Colonic mucosa (tissue), 4 donors: Measurements from ENCODE around the gene CHN2. TPM values are rescaled to one million over a fixed set of nuclear protein-coding genes. Genes with fewer than 3 reads are reported as not detected.
A peak's percentile ranks its signal among the peaks of the same experiment; 100 is the strongest.

Experiments
- DNase-seq: peaks from one replicate; pipeline ENCODE4 v3.0.0-alpha.2; 2020
- H3K27ac ChIP-seq: fragments of 200-600 bp; one replicate; pipeline ENCODE4 v1.8.0; 2021
- H3K27me3 ChIP-seq: fragments of 200-600 bp; one replicate; pipeline ENCODE4 v1.8.0; 2021
- H3K36me3 ChIP-seq: fragments of 200-600 bp; one replicate; pipeline ENCODE4 v1.8.0; 2021
- H3K4me1 ChIP-seq: fragments of 200-600 bp; one replicate; pipeline ENCODE4 v1.8.0; 2021; ENCODE audit warnings: mild to moderate bottlenecking
- H3K4me3 ChIP-seq: fragments of 200-600 bp; one replicate; pipeline ENCODE4 v1.8.0; 2021
- H3K9ac ChIP-seq, 2 donors: one replicate each; pipeline ENCODE4 v1.7.0; 2013; ENCODE audit warnings: control low read depth in 2 of 2, low read depth in 2 of 2, low read length in 2 of 2
- H3K9me3 ChIP-seq: fragments of 200-600 bp; one replicate; pipeline ENCODE4 v1.8.0; 2021
- intact Hi-C: fragments of 100-400 bp; cut with DNase I; formaldehyde crosslinking; loops from one replicate; pipeline ENCODE4 v1.14.1; 2022
- total RNA-seq, 2 donors: library from RNA; stranded (reverse); fragmentation: NEBNext Ultra II Directional in 1 of 2; extraction: Animal tissue kit (Norgen Biotek cat#: 25700) in 1 of 2; gene quantifications; one replicate each; pipeline ENCODE4 v1.2.1, GENCODE V29; 2021
- TF ChIP-seq, protein P1 (sequence below): fragments of 200-600 bp; IDR thresholded peaks from one replicate; pipeline ENCODE4 v1.8.0; 2022; ENCODE audit warnings: antibody characterized with exemption, mild to moderate bottlenecking
- donor health status: healthy.
- donor health status: DM: no; HTN: no; CAD: no.
- donor health status: DM: no; HTN: no; CAD: no.

Gene CHN2
- total RNA-seq, 2 donors from 2014 or later, result 12.8 to 19.8 TPM

- intact Hi-C loops, result loop anchor here (5.0 kb wide), 1 partner anchor 100 kb away; no protein-coding TSS in a partner anchor
- Histone ChIP-seq H3K4me1 (no peaks in the 10 kb centered on the region), H3K4me3 (no peak overlapping the region), H3K27me3 (no peaks in the 10 kb centered on the region), H3K27ac (no peak overlapping the region), H3K9me3 (no peaks in the 10 kb centered on the region), H3K9ac (no peak overlapping the region), H3K36me3 (no peaks in the 10 kb centered on the region)
- no peak for DNase-seq
- TF ChIP-seq, protein P1, sequence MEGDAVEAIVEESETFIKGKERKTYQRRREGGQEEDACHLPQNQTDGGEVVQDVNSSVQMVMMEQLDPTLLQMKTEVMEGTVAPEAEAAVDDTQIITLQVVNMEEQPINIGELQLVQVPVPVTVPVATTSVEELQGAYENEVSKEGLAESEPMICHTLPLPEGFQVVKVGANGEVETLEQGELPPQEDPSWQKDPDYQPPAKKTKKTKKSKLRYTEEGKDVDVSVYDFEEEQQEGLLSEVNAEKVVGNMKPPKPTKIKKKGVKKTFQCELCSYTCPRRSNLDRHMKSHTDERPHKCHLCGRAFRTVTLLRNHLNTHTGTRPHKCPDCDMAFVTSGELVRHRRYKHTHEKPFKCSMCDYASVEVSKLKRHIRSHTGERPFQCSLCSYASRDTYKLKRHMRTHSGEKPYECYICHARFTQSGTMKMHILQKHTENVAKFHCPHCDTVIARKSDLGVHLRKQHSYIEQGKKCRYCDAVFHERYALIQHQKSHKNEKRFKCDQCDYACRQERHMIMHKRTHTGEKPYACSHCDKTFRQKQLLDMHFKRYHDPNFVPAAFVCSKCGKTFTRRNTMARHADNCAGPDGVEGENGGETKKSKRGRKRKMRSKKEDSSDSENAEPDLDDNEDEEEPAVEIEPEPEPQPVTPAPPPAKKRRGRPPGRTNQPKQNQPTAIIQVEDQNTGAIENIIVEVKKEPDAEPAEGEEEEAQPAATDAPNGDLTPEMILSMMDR, result no peak
Observed at GRCh38 chr7:29242265-29242664, 47.7 kb downstream of the CHN2 start.

DNA sequence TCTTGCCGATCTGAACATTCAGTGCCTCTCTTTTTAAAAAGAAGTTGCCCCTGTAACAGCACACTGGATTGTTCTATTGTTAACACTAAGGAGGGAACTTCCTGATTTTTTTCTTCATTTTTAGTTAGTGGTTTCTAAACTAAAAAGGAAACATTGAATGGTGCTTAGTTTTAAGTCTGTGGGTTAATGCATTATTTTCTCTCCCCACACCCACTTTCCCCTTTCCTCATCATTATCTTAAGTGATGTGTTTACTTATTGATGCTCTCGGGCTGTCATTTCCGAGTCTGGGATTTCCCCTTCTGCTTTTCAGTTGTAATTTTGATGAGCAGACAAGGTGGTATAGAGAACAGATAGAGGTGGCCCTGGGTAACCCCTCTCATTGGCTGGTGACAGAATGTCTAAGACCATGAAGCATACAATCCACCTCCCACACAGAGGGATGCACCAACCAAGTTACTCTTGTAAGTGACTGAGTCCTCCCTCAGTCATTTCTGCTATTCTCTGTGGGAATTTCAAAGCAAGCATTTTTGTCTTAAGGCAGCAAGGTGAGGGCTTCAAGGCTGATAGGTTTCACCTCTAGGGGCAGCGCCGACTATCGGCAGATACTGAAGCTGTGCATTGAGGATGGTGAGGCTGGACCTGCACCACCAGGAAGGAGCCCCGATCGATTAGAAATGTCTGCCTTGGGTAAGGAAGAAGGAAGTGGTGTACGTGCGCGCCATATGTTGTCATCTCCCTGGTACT lies 49.5 kb downstream of the CHN2 start:
- TF ChIP-seq, protein P1, result no peak
- H3K36me3 ChIP-seq, result no peaks in the 10 kb centered on the region
- no peak overlapping the region for H3K9ac ChIP-seq
- intact Hi-C loops, result loop anchor here (5.0 kb wide), 1 partner anchor 98 kb away; no protein-coding TSS in a partner anchor
- no peaks in the 10 kb centered on the region for H3K9me3 ChIP-seq
- no peaks in the 10 kb centered on the region for H3K27me3 ChIP-seq
- no peak overlapping the region for H3K4me3 ChIP-seq
- H3K27ac ChIP-seq, result no peak overlapping the region
- no peak for DNase-seq
- no peaks in the 10 kb centered on the region for H3K4me1 ChIP-seq

DNA sequence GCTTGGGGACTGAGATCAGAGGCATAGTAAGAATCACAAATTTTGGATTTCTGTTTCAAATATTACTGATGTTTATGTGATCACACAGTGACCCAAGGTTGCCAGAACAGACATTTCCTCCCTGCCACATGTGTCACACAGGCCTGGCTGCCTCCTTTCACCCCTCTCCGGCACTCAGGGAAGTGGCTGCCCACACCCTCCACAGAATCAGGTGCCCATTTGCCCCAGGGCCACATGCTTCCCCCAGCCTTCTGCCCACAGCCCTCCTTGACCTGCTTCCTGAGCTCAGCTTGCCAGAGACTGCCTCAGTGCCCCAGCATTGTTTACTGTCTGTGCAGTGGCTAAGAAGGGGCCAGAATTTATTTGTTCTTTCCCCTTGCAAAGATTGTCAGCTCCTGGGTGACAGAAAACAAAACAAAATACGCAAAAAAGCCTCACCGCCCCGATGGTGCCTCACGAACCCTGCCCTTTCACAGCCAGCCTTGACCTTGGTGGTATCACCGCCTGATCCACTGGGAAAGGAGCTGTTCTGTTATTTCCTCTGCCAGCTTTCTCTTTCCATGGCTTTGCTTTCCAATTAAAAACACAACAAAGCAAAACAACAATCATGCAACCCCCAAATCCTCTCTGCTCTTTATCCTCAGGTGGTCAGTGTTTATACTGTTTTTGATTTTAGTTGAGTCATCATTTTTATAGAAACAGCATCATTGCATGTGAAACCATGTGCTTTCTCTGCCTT lies 52.8 kb downstream of the CHN2 start:
- no peak overlapping the region for H3K27ac ChIP-seq
- H3K27me3 ChIP-seq, result no peaks in the 10 kb centered on the region
- no peaks in the 10 kb centered on the region for H3K4me1 ChIP-seq
- no peak for DNase-seq
- no peaks in the 10 kb centered on the region for H3K9me3 ChIP-seq
- peak overlapping the region in 1 of 2 donors; percentile 29 for H3K9ac ChIP-seq
- no peaks in the 10 kb centered on the region for H3K36me3 ChIP-seq
- H3K4me3 ChIP-seq, result no peak overlapping the region
- intact Hi-C loops, result no loop called here
- TF ChIP-seq, protein P1, result no peak

DNA sequence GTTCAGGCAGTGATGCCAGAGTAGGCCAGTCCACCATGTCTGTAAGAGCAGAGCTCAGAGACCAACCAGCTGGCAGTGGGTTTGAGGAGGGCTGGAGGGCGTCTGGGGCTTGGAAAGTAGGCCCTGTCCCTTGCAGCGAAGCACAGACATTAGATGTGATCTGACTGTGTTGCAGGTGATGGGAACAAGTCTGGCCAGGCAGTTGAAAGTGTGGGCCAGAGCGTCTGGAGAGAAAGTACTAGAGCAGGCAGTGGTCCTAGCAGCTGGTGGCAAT lies 53.3 kb downstream of the CHN2 start:
- Histone ChIP-seq H3K9ac (peak overlapping the region in 1 of 2 donors; percentile 29), H3K27ac (no peak overlapping the region), H3K9me3 (no peaks in the 10 kb centered on the region), H3K4me3 (no peak overlapping the region), H3K36me3 (no peaks in the 10 kb centered on the region), H3K4me1 (no peaks in the 10 kb centered on the region), H3K27me3 (no peaks in the 10 kb centered on the region)
- TF ChIP-seq, protein P1, result no peak
- no peak for DNase-seq
- intact Hi-C loops, result no loop called here

- no peaks in the 10 kb centered on the region for H3K27me3 ChIP-seq
- H3K9ac ChIP-seq, result no peak overlapping the region
- no peak overlapping the region for H3K27ac ChIP-seq
- intact Hi-C loops, result no loop called here
- no peak overlapping the region for H3K4me3 ChIP-seq
- no peaks in the 10 kb centered on the region for H3K9me3 ChIP-seq
- no peaks in the 10 kb centered on the region for H3K4me1 ChIP-seq
- TF ChIP-seq, protein P1, result no peak
- DNase-seq, result no peak
- H3K36me3 ChIP-seq, result no peaks in the 10 kb centered on the region
Observed at GRCh38 chr7:29248713-29249382, 54.3 kb downstream of the CHN2 start.
